K562 (cell line): Measurements from ENCODE around the gene CD52. TPM values are rescaled to one million over a fixed set of nuclear protein-coding genes. Genes with fewer than 3 reads are reported as not detected.

Source experiments
- ATF2 ChIP-seq: sonication (generic); formaldehyde crosslinking; IDR thresholded peaks from 2 replicates; pipeline ENCODE4 v1.8.1; 2022; ENCODE audit warnings: missing genetic modification reagents
- BCLAF1 ChIP-seq, 2 experiments: fragments of 450-650 bp in 1 of 2; IDR thresholded peaks; 2 replicates each; pipeline ENCODE4 v1.6.1; 2011 to 2017; ENCODE audit warnings: low read depth in 2 of 2, antibody characterized with exemption in 1 of 2, borderline replicate concordance in 1 of 2, low read length in 1 of 2, mild to moderate bottlenecking in 1 of 2, mixed read lengths in 1 of 2; ENCODE audit not compliant: control insufficient read depth in 1 of 2
- HMG20A ChIP-seq: fragments of 450-650 bp; formaldehyde crosslinking; conservative IDR thresholded peaks from 2 replicates; pipeline ENCODE4 v1.4.0; 2020; ENCODE audit warnings: mild to moderate bottlenecking, mixed read lengths
- MTF1 ChIP-seq: fragments of 250-450 bp; sonication (Bioruptor Pico); IDR thresholded peaks from 2 replicates; pipeline ENCODE4 v1.9.0; 2021; ENCODE audit warnings: moderate library complexity, mild to moderate bottlenecking, inconsistent platforms, borderline replicate concordance
- NCOA1 ChIP-seq: fragments of 450-650 bp; IDR thresholded peaks from 2 replicates; pipeline ENCODE4 v1.6.1; 2016; ENCODE audit warnings: low read depth
- NRF1 ChIP-seq, 2 experiments: fragments of 450-650 bp; IDR thresholded peaks in 1 of 2; conservative IDR thresholded peaks in 1 of 2; 2 replicates each; pipeline ENCODE4 v1.6.1; 2014; ENCODE audit warnings: mild to moderate bottlenecking in 2 of 2
- PRPF4 ChIP-seq: fragments of 200-400 bp; formaldehyde crosslinking; IDR thresholded peaks from one replicate; pipeline ENCODE4 v1.6.1; 2017; ENCODE audit warnings: low read length, low read depth, mild to moderate bottlenecking; ENCODE audit not compliant: insufficient read depth, poor library complexity, severe bottlenecking
- REST ChIP-seq, 2 experiments: fragments of 450-650 bp; formaldehyde crosslinking in 1 of 2; IDR thresholded peaks; 2 replicates each; pipeline versions ENCODE4 v1.4.0 to v1.6.1; 2014 to 2020; ENCODE audit warnings: mild to moderate bottlenecking in 2 of 2, borderline replicate concordance in 1 of 2, low read depth in 1 of 2
- RFX1 ChIP-seq: fragments of 450-650 bp; IDR thresholded peaks from 2 replicates; pipeline ENCODE4 v1.6.1; 2016; ENCODE audit warnings: mild to moderate bottlenecking, moderate library complexity
- RFX5 ChIP-seq: IDR thresholded peaks from 2 replicates; pipeline ENCODE4 v1.6.1; 2011; ENCODE audit warnings: low read depth, mild to moderate bottlenecking, improper control_type of control experiment, low read length
- TFAP4 ChIP-seq: sonication (generic); formaldehyde crosslinking; IDR thresholded peaks from 2 replicates; pipeline ENCODE4 v1.8.0; 2022; ENCODE audit warnings: missing genetic modification reagents, mild to moderate bottlenecking, moderate library complexity, borderline replicate concordance
- U2AF1 ChIP-seq: fragments of 200-400 bp; formaldehyde crosslinking; optimal IDR thresholded peaks from 2 replicates; pipeline ENCODE3; 2017; ENCODE audit warnings: mild to moderate bottlenecking, low read depth, low read length, moderate library complexity
- polyA plus RNA-seq, 8 experiments: library from polyadenylated mRNA; depleted of rRNA in 4 of 8; stranded (reverse) in 5 of 8; unstranded in 3 of 8; fragments of >200 nt; fragmentation: Nextera tagmentation in 2 of 8; fragmentation: Illumina TruSeq in 1 of 8; extraction: Ambion mirVana in 2 of 8; extraction: Trizol in 1 of 8; gene quantifications; 2 replicates each; pipeline versions ENCODE4 v1.2.1 to v1.2.3, GENCODE V29; 2011 to 2014; ENCODE audit warnings: inconsistent platforms in 1 of 8, missing spikeins in 1 of 8
- total RNA-seq, 7 experiments: library from RNA; depleted of rRNA in 6 of 7; stranded (reverse); fragments of >200 nt in 6 of 7; fragmentation: Illumina TruSeq in 2 of 7; extraction: Trizol in 2 of 7; gene quantifications; 2 replicates each; pipeline versions ENCODE4 v1.2.1 to v1.2.3, GENCODE V29; 2011 to 2021; ENCODE audit warnings: low replicate concordance in 1 of 7

CD52 gene
- total and polyA plus RNA-seq, 9 of the 15 experiments (the other 6 are each of a cell fraction or from before 2014, with no cell fraction given): 34.9 to 488 (median 173) TPM

- TF ChIP-seq REST (IDR thresholded peaks at IDR 0.05; ENCODE audit: borderline replicate concordance) (0 out of 2 replicates have a peak, but pooled peaks have one; percentile 11), REST (CRISPR knock-in tag; IDR thresholded peaks at IDR 0.05; ENCODE audit: low read depth) (peak; percentile 89), BCLAF1 (IDR thresholded peaks at IDR 0.05; ENCODE audit: borderline replicate concordance in 1 of 2, control insufficient read depth in 1 of 2, low read depth in 2 of 2, low read length in 1 of 2) (no peak), RFX5 (no peak), ATF2 (peak; percentile 70; the same call in 1 of the 2 replicates), NCOA1 (peak; percentile 46; the same call in 1 of the 2 replicates), RFX1 (no peak), PRPF4 (no peak), NRF1 (conservative IDR thresholded peaks at IDR 0.05 in 1 of 2, IDR thresholded peaks at IDR 0.05 in 1 of 2) (peak; percentile 84 to 86), MTF1 (CRISPR knock-in tag) (peak; percentile 79; the same call in 1 of the 2 replicates), U2AF1 (no peak), HMG20A (no peak), TFAP4 (CRISPR knock-in tag) (peak; percentile 100)
Measured at GRCh38 chr1:26336477-26337205, 18.9 kb downstream of the CD52 start (continued).
